ENCODE measurements around the gene MDH1B. TPM values are rescaled to one million over a fixed set of nuclear protein-coding genes. Genes with fewer than 3 reads are reported as not detected.

MDH1B gene
- total and polyA plus RNA-seq, 2 donors (not counting 3 experiments of a cell fraction or from before 2014, with no cell fraction given): 0.29 TPM; not detected in 1

DNA sequence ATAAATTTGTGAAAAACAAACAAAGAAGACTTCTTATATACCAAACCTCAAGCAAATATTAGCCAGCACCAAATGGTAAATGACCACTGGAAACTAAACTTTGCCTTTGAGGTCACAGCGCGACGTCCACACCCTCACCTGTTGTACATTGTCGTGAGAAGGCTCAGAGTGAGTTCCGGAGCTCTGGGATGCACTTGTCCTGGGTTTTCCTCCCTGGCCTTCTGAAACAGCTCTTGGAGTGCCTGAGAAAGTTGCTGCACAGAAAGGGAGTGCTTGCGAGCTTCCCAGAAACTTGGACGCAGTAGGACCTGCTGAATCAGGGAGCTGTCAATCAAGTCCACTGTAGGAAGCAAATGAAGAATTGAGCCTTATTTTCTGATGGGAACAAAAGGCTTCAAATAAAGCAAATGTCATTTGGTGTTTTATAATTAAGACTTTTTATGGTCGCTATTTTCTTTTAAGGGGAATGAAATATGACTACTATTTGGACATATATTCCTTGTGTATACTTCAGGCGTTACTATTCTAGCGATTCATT, 57.9 kb downstream of the MDH1B start:
- Histone ChIP-seq H4K20me1 (replicated peaks; ENCODE audit: control insufficient read depth, extremely low read depth, insufficient read depth, low read length) (no peaks in the 10 kb centered on the region), H3K4me1 (ENCODE audit: control insufficient read depth, extremely low read depth, insufficient read depth, low read length) (no peaks in the 10 kb centered on the region), H3K9me3 (replicated peaks; ENCODE audit: control insufficient read depth, insufficient read depth, low read length) (no peaks in the 10 kb centered on the region), H3K36me3 (ENCODE audit: control insufficient read depth in 2 of 2, extremely low read depth in 1 of 2, insufficient read depth in 2 of 2, low read length in 2 of 2) (no peaks in the 10 kb centered on the region), H3K9me1 (replicated peaks; ENCODE audit: control insufficient read depth, extremely low read depth, insufficient read depth, low read length) (no peaks in the 10 kb centered on the region), H2AFZ (ENCODE audit: low read depth, low read length) (no peak overlapping the region), H3K9ac (replicated peaks; ENCODE audit: extremely low read depth, insufficient read depth, low read length) (no peak overlapping the region), H3K27ac (ENCODE audit: insufficient read depth, low read depth, low read length) (no peak overlapping the region), H3K4me3 (replicated peaks in 1 of 3; ENCODE audit: insufficient read depth in 1 of 3, low read depth in 1 of 3, low read length in 3 of 3) (no peak overlapping the region), H3K27me3 (ENCODE audit: control insufficient read depth in 2 of 2, insufficient read depth in 2 of 2, low read length in 2 of 2) (peaks cover 0 to 4% of the 10 kb centered on the region in 2 experiments), H3K79me2 (ENCODE audit: control insufficient read depth, insufficient read depth, low read length) (no peaks in the 10 kb centered on the region), H3K4me2 (ENCODE audit: insufficient read depth, low read length) (no peak overlapping the region)
- FAIRE-seq (no peak), DNase-seq (ENCODE audit: low read depth, low spot score) (no peak)
- POLR2A ChIA-PET: no interaction called here
- CTCF ChIA-PET: interaction anchor here (2.4 kb wide), 1 partner anchor 10 kb away, joined by 8 read pairs; no protein-coding TSS in a partner anchor
- TF ChIP-seq GATA2 (IDR thresholded peaks at IDR 0.05; ENCODE audit: insufficient read depth, insufficient read length, low read depth, low read length) (no peak), POLR2AphosphoS5 (IDR thresholded peaks at IDR 0.05; ENCODE audit: insufficient read depth, low read depth, low read length) (no peak), POLR2A (IDR thresholded peaks at IDR 0.05; ENCODE audit: low read depth, low read length) (no peak), MYC (IDR thresholded peaks at IDR 0.05; ENCODE audit: low read depth, low read length) (no peak), FOS (IDR thresholded peaks at IDR 0.05; ENCODE audit: borderline replicate concordance, insufficient read depth, low read length) (no peak), JUN (IDR thresholded peaks at IDR 0.05; ENCODE audit: borderline replicate concordance, insufficient read depth, insufficient read length, low read depth) (no peak), EZH2 (IDR thresholded peaks at IDR 0.05; ENCODE audit: borderline replicate concordance, low read depth, low read length, severe bottlenecking) (no peak)
- TF ChIP-seq, protein P1, sequence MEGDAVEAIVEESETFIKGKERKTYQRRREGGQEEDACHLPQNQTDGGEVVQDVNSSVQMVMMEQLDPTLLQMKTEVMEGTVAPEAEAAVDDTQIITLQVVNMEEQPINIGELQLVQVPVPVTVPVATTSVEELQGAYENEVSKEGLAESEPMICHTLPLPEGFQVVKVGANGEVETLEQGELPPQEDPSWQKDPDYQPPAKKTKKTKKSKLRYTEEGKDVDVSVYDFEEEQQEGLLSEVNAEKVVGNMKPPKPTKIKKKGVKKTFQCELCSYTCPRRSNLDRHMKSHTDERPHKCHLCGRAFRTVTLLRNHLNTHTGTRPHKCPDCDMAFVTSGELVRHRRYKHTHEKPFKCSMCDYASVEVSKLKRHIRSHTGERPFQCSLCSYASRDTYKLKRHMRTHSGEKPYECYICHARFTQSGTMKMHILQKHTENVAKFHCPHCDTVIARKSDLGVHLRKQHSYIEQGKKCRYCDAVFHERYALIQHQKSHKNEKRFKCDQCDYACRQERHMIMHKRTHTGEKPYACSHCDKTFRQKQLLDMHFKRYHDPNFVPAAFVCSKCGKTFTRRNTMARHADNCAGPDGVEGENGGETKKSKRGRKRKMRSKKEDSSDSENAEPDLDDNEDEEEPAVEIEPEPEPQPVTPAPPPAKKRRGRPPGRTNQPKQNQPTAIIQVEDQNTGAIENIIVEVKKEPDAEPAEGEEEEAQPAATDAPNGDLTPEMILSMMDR (IDR thresholded peaks at IDR 0.05; ENCODE audit: extremely low read depth in 1 of 2, insufficient read depth in 1 of 2, low read depth in 1 of 2, low read length in 2 of 2): no peak
- TF ChIP-seq, protein P2, sequence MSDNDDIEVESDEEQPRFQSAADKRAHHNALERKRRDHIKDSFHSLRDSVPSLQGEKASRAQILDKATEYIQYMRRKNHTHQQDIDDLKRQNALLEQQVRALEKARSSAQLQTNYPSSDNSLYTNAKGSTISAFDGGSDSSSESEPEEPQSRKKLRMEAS (IDR thresholded peaks at IDR 0.05; ENCODE audit: insufficient read depth, insufficient read length): no peak
- intact Hi-C loops (cut with micrococcal nuclease) (no loop called here), dilution Hi-C loops (cut with MboI; ENCODE audit: extremely low pct_ligation_motif_present, low sequenced_read_pairs) (no loop called here)
- no TSS peak for BruUV-seq (replicated peaks)
